Measurements from ENCODE around the gene GGACT.

- no peak for TF ChIP-seq EZH2 (optimal IDR thresholded peaks at IDR 0.05; ENCODE audit: low read depth, low read length)
- TF ChIP-seq CTCF (IDR thresholded peaks at IDR 0.05; ENCODE audit: low read length), result peak; percentile 66
Measured at GRCh38 chr13:100588331-100589177, at the start of gene GGACT.

Measured in MM.1S (cell line).